Activated CD8-positive, alpha-beta memory T cell treated with anti-CD3 and anti-CD28 coated beads, Interleukin-2, amount 50 U/mL, for 24 hours (primary cell): ENCODE data around the gene BSG.

Source experiments
- DNase-seq: peaks from one replicate; pipeline ENCODE4 v3.0.0-alpha.2; 2020; ENCODE audit errors: extremely low read depth

BSG gene

GRCh38 chr19:540867-541637 lies 31.3 kb upstream of the BSG start:
- DNase-seq: no peak

GRCh38 chr19:541699-542098 lies 30.7 kb upstream of the BSG start:
- no peak for DNase-seq

GRCh38 chr19:542173-542866 lies 30.1 kb upstream of the BSG start:
- no peak for DNase-seq

- peak; percentile 55 for DNase-seq
These were observed 28.3 kb upstream of the BSG start, which contains the start of gene GZMM for GRCh38 chr19:543910-544608. GZMM (plus strand) TSS chr19:544053; CDS start chr19:544072, 19 bp downstream.

GRCh38 chr19:547117-547516 lies 25.3 kb upstream of the BSG start:
- no peak for DNase-seq

- DNase-seq: no peak
These were observed 24.3 kb upstream of the BSG start for GRCh38 chr19:547836-548720.

GRCh38 chr19:548886-549830 lies 23.2 kb upstream of the BSG start:
- no peak for DNase-seq

GRCh38 chr19:554817-555216 lies 17.6 kb upstream of the BSG start:
- no peak for DNase-seq

- no peak for DNase-seq
These were observed 17.0 kb upstream of the BSG start for GRCh38 chr19:555474-555808.

GRCh38 chr19:556611-557382 lies 15.6 kb upstream of the BSG start:
- DNase-seq: no peak

- DNase-seq: no peak
These were observed 13.5 kb upstream of the BSG start for GRCh38 chr19:558770-559439.

- DNase-seq: no peak
These were observed 12.3 kb upstream of the BSG start for GRCh38 chr19:560121-560520.

GRCh38 chr19:566403-566802 lies 6.0 kb upstream of the BSG start:
- DNase-seq: no peak

GRCh38 chr19:566844-567243 lies 5.6 kb upstream of the BSG start:
- no peak for DNase-seq

GRCh38 chr19:567296-567900 lies 5.0 kb upstream of the BSG start:
- DNase-seq: no peak

- DNase-seq: no peak
These were observed 2.1 kb upstream of the BSG start for GRCh38 chr19:570251-570686.

- DNase-seq: no peak
These were observed 1.3 kb upstream of the BSG start for GRCh38 chr19:570937-571565.

GRCh38 chr19:571566-571974 lies 826 bp upstream of the BSG start:
- DNase-seq: no peak
